Panc1 (cell line): ENCODE data around the gene HOTAIR. TPM values are rescaled to one million over a fixed set of nuclear protein-coding genes. Genes with fewer than 3 reads are reported as not detected.

ENCODE experiments used
- ATAC-seq: fragments of 200-7000 bp; cut with Tn5 transposase; 2 replicates; pipeline ENCODE4 v1.9.1; 2020; ENCODE audit warnings: mild to moderate bottlenecking, moderate library complexity
- BruUV-seq: library from RNA; stranded (reverse); fragments of 400-500 nt; replicated peaks from 2 replicates; lab custom pipeline; 2021; lab: Mats Ljungman, UMichigan
- CTCF ChIA-PET: fragments of 300-600 bp; sonication (Branson Sonifier 250); formaldehyde crosslinking; loops from one replicate; lab custom pipeline; 2022; ENCODE audit warnings: antibody characterized with exemption; lab: Charles Lee
- POLR2A ChIA-PET: fragments of 300-600 bp; sonication (Branson Sonifier 250); formaldehyde crosslinking; loops from one replicate; lab custom pipeline; 2022; ENCODE audit warnings: antibody characterized with exemption; lab: Charles Lee
- DNase-seq: peaks from one replicate; pipeline ENCODE4 v3.0.0-alpha.2; 2010; ENCODE audit warnings: low read depth, low spot score
- H3K27ac ChIP-seq: 2 replicates; pipeline ENCODE4 v1.5.1; 2011; ENCODE audit warnings: mild to moderate bottlenecking, low read length, inconsistent platforms
- H3K27me3 ChIP-seq: fragments of 200-500 bp; sonication (Bioruptor generic); 2 replicates; pipeline ENCODE4 v1.6.0; 2014; ENCODE audit warnings: low read length, inconsistent platforms; ENCODE audit not compliant: control insufficient read depth, insufficient read depth
- H3K36me3 ChIP-seq: fragments of 200-500 bp; sonication (Bioruptor generic); 2 replicates; pipeline ENCODE4 v1.5.1; 2014; ENCODE audit warnings: inconsistent platforms, mild to moderate bottlenecking, low read length, moderate library complexity; ENCODE audit not compliant: control insufficient read depth, insufficient read depth
- H3K4me1 ChIP-seq: 2 replicates; pipeline ENCODE4 v1.5.1; 2011; ENCODE audit warnings: inconsistent platforms, mild to moderate bottlenecking, low read length, moderate library complexity; ENCODE audit not compliant: control insufficient read depth, insufficient read depth
- H3K4me3 ChIP-seq, 2 experiments: 2 replicates each; pipeline ENCODE4 v1.5.1; 2011 to 2012; ENCODE audit warnings: low read depth in 2 of 2, low read length in 2 of 2, mild to moderate bottlenecking in 2 of 2, inconsistent platforms in 1 of 2, moderate library complexity in 1 of 2
- H3K9me3 ChIP-seq: fragments of 200-500 bp; sonication (Bioruptor generic); 2 replicates; pipeline ENCODE4 v1.5.1; 2014; ENCODE audit warnings: low read depth, mild to moderate bottlenecking, inconsistent platforms, low read length, moderate library complexity; ENCODE audit not compliant: control insufficient read depth, insufficient read depth
- POLR2AphosphoS5 ChIP-seq: IDR thresholded peaks from 2 replicates; pipeline ENCODE4 v1.6.1; 2012; ENCODE audit warnings: mild to moderate bottlenecking, low read depth, low read length, moderate library complexity
- SIN3A ChIP-seq: IDR thresholded peaks from 2 replicates; pipeline ENCODE4 v1.6.1; 2012; ENCODE audit warnings: low read depth, mild to moderate bottlenecking, low read length, moderate library complexity, borderline replicate concordance; ENCODE audit not compliant: insufficient read depth
- TCF7L2 ChIP-seq: IDR thresholded peaks from 2 replicates; pipeline ENCODE4 v1.6.1; 2011; ENCODE audit warnings: mild to moderate bottlenecking, low read depth, low read length, inconsistent platforms
- in situ Hi-C: cut with HindIII; loops from 2 replicates; pipeline ENCODE4 v1.10.0; 2016; ENCODE audit warnings: low sequenced_read_pairs, low pct_unique_long_range_greater_than_20kb
- intact Hi-C: fragments of 100-400 bp; cut with micrococcal nuclease; formaldehyde crosslinking; loops from one replicate; pipeline ENCODE4 v1.10.0; 2022; ENCODE audit not compliant: unreplicated experiment
- total RNA-seq: library from RNA; stranded (reverse); gene quantifications from one replicate; pipeline ENCODE4 v1.2.1, GENCODE V29; 2021; ENCODE audit not compliant: unreplicated experiment
- TF ChIP-seq, protein P1 (sequence below), 2 experiments: IDR thresholded peaks; 2 replicates each; pipeline ENCODE4 v1.6.1; 2011 to 2012; ENCODE audit warnings: low read depth in 2 of 2, control low read depth in 1 of 2, low read length in 1 of 2, mild to moderate bottlenecking in 1 of 2, moderate library complexity in 1 of 2; ENCODE audit not compliant: insufficient read depth in 1 of 2
- TF ChIP-seq, protein P2 (sequence below): fragments of 450-650 bp; IDR thresholded peaks from 2 replicates; pipeline ENCODE4 v1.5.1; 2017; ENCODE audit warnings: mild to moderate bottlenecking

The HOTAIR gene
- total RNA-seq, 1 experiment from 2014 or later: 31.7 TPM

DNA sequence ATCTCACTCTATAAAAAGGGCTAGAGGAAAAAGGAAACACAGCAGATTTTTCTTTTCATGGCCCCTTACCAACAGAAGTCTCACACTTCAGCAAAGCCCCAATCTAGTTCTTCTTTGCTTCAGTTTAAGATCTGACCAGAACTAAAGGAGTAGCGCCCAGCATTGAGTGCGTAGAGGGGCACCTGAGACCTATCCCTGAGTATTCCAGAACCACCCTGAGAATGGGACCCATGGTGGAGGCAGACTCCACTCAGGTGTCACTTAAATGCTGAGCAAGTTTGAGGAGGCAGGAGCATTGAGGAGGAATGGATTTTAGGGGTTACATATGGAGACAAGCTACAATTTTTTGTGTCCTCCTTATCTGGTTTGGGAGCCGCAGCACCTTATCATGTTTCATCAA is 3.6 kb downstream of the HOTAIR start:
- DNase-seq: no peak
- Histone ChIP-seq H3K9me3 (no peaks in the 10 kb centered on the region), H3K27ac (peak overlapping the region; percentile 100), H3K36me3 (no peaks in the 10 kb centered on the region), H3K4me3 (no peak overlapping the region; a peak in 1 of 4 replicates), H3K4me1 (peaks cover 70% of the 10 kb centered on the region), H3K27me3 (no peaks in the 10 kb centered on the region)
- intact Hi-C loops (no loop called here), in situ Hi-C loops (no loop called here)
- no peak for ATAC-seq
- no peak for TF ChIP-seq POLR2AphosphoS5
- no peak for TF ChIP-seq TCF7L2
- TF ChIP-seq, protein P1, sequence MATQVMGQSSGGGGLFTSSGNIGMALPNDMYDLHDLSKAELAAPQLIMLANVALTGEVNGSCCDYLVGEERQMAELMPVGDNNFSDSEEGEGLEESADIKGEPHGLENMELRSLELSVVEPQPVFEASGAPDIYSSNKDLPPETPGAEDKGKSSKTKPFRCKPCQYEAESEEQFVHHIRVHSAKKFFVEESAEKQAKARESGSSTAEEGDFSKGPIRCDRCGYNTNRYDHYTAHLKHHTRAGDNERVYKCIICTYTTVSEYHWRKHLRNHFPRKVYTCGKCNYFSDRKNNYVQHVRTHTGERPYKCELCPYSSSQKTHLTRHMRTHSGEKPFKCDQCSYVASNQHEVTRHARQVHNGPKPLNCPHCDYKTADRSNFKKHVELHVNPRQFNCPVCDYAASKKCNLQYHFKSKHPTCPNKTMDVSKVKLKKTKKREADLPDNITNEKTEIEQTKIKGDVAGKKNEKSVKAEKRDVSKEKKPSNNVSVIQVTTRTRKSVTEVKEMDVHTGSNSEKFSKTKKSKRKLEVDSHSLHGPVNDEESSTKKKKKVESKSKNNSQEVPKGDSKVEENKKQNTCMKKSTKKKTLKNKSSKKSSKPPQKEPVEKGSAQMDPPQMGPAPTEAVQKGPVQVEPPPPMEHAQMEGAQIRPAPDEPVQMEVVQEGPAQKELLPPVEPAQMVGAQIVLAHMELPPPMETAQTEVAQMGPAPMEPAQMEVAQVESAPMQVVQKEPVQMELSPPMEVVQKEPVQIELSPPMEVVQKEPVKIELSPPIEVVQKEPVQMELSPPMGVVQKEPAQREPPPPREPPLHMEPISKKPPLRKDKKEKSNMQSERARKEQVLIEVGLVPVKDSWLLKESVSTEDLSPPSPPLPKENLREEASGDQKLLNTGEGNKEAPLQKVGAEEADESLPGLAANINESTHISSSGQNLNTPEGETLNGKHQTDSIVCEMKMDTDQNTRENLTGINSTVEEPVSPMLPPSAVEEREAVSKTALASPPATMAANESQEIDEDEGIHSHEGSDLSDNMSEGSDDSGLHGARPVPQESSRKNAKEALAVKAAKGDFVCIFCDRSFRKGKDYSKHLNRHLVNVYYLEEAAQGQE (IDR thresholded peaks at IDR 0.05; ENCODE audit: insufficient read depth in 1 of 2, low read depth in 2 of 2, low read length in 1 of 2): no peak
- no peak for TF ChIP-seq SIN3A
- TF ChIP-seq, protein P2, sequence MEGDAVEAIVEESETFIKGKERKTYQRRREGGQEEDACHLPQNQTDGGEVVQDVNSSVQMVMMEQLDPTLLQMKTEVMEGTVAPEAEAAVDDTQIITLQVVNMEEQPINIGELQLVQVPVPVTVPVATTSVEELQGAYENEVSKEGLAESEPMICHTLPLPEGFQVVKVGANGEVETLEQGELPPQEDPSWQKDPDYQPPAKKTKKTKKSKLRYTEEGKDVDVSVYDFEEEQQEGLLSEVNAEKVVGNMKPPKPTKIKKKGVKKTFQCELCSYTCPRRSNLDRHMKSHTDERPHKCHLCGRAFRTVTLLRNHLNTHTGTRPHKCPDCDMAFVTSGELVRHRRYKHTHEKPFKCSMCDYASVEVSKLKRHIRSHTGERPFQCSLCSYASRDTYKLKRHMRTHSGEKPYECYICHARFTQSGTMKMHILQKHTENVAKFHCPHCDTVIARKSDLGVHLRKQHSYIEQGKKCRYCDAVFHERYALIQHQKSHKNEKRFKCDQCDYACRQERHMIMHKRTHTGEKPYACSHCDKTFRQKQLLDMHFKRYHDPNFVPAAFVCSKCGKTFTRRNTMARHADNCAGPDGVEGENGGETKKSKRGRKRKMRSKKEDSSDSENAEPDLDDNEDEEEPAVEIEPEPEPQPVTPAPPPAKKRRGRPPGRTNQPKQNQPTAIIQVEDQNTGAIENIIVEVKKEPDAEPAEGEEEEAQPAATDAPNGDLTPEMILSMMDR: no peak
- BruUV-seq: no TSS peak
- ChIA-PET POLR2A (no interaction called here), CTCF (no interaction called here)

DNA sequence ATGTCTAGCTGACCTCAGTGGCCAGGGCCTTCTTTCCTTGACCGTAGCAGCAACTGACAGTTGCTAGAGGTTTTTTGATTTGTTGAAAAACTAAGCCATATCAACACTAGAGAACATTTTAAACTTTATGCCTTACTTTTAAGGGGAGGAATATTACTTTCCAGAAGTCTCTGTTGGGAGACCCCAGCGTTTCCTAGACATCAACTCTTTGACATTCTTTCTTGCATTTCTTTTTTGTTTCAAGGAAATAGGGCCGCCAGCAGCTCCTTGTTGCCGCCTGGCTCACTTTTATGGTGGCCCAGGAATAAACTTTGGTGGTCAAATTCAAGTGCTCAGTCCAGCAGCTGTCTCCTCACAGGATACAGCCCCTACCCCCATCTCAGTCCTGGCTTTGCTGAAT is 4.3 kb downstream of the HOTAIR start:
- Histone ChIP-seq H3K9me3 (no peaks in the 10 kb centered on the region), H3K4me1 (peaks cover 72% of the 10 kb centered on the region), H3K36me3 (no peaks in the 10 kb centered on the region), H3K27ac (peak overlapping the region; percentile 100), H3K4me3 (no peak overlapping the region), H3K27me3 (no peaks in the 10 kb centered on the region)
- ATAC-seq: no peak
- in situ Hi-C loops: no loop called here
- ChIA-PET POLR2A (no interaction called here), CTCF (no interaction called here)
- BruUV-seq: no TSS peak
- DNase-seq: no peak
- intact Hi-C loops: no loop called here
- TF ChIP-seq, protein P2: no peak
- no peak for TF ChIP-seq SIN3A
- TF ChIP-seq, protein P1 (IDR thresholded peaks at IDR 0.05; ENCODE audit: insufficient read depth in 1 of 2, low read depth in 2 of 2, low read length in 1 of 2): no peak
- TF ChIP-seq TCF7L2: no peak
- TF ChIP-seq POLR2AphosphoS5: no peak
